ENCODE data around the gene ANGPTL3. TPM values are rescaled to one million over a fixed set of nuclear protein-coding genes. Genes with fewer than 3 reads are reported as not detected.
A peak's percentile ranks its signal among the peaks of the same experiment; 100 is the strongest.

The ANGPTL3 gene
- total RNA-seq, 1 experiment from 2014 or later = not detected

DNA sequence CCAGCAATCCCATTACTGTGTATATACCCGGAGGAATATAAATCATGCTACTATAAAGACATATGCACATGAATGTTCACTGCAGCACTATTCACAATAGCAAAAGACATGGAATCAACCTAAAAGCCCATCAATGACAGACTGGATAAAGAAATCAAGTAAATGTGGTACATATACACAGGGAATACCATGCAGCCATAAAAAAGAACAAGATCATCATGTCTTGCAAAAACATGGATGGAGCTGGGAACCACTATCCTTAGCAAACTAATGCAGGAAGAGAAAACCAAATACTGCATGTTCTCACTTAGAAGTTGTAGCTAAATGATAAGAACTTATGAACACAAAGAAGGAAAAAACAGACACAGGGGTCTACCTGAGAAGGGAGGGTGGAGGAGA is 6.4 kb upstream of the ANGPTL3 start:
- TF ChIP-seq EZH2 (IDR thresholded peaks at IDR 0.05; ENCODE audit: low read length, unreplicated experiment) (no peak), CTCF (conservative IDR thresholded peaks at IDR 0.05; ENCODE audit: low read depth, low read length) (no peak), EZH2phosphoT487 (IDR thresholded peaks at IDR 0.05; ENCODE audit: borderline replicate concordance, low read length) (no peak)
- no peak overlapping the region for H2AFZ ChIP-seq (ENCODE audit: low read length)
- ATAC-seq (no peak), DNase-seq (no peak)
- H4K20me1 ChIP-seq (ENCODE audit: low read length) = no peaks in the 10 kb centered on the region
- H3K36me3 ChIP-seq (ENCODE audit: low read depth, low read length) = no peaks in the 10 kb centered on the region
- intact Hi-C loops (cut with micrococcal nuclease) = no loop called here
- H3K27ac ChIP-seq (ENCODE audit: low read length) = no peak overlapping the region
- ChIA-PET POLR2A (ENCODE audit: unreplicated experiment) (no interaction called here), CTCF (no interaction called here)
- H3F3A ChIP-seq (ENCODE audit: low read length, unreplicated experiment) = no peaks in the 10 kb centered on the region
- no peaks in the 10 kb centered on the region for H3K9me3 ChIP-seq (ENCODE audit: low read length)
- no peaks in the 10 kb centered on the region for H3K27me3 ChIP-seq (ENCODE audit: low read length)
- BruUV-seq (replicated peaks) = no TSS peak
- H3K4me3 ChIP-seq (ENCODE audit: low read length) = no peak overlapping the region
- H3K4me1 ChIP-seq (ENCODE audit: insufficient read depth, low read length) = no peaks in the 10 kb centered on the region
- no peak overlapping the region for H3K4me2 ChIP-seq (ENCODE audit: low read length)
- H3K9me2 ChIP-seq (replicated peaks; ENCODE audit: low read length) = no peaks in the 10 kb centered on the region
- H3K9ac ChIP-seq (ENCODE audit: low read length) = no peak overlapping the region
- no peaks in the 10 kb centered on the region for H3K79me2 ChIP-seq (ENCODE audit: low read length)

DNA sequence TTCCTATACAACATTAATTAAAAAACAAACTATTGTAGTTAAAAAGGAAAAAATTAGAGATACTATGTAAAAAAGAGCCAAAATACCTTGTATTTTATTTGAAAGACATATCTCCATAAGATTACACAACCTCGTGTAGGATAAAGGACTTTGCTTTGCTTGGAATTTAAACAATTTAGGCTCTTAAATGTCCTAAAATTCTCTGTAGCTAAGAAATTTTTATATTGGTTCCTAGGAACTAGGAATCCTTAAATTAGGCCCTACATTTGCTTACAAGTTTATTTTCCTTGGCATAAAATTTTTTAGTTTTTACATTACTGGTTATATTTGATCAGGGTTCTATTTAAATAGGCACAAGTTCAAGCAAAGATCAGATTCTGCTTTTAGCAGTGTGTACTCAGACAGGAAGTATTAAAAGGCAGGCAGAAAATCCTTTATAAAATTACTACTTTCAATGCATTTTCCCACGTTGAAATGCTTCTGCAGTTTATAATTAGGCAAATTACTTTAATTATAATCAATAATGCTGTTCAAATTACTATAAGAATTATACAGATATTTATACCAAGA is 3.4 kb upstream of the ANGPTL3 start:
- H3K27me3 ChIP-seq (ENCODE audit: low read length) = no peaks in the 10 kb centered on the region
- no peaks in the 10 kb centered on the region for H3F3A ChIP-seq (ENCODE audit: low read length, unreplicated experiment)
- no peak overlapping the region for H3K27ac ChIP-seq (ENCODE audit: low read length)
- no peak overlapping the region for H3K4me2 ChIP-seq (ENCODE audit: low read length)
- H4K20me1 ChIP-seq (ENCODE audit: low read length) = no peaks in the 10 kb centered on the region
- H3K9ac ChIP-seq (ENCODE audit: low read length) = no peak overlapping the region
- DNase-seq = no peak
- POLR2A ChIA-PET (ENCODE audit: unreplicated experiment) = no interaction called here
- H3K79me2 ChIP-seq (ENCODE audit: low read length) = no peaks in the 10 kb centered on the region
- no peaks in the 10 kb centered on the region for H3K9me2 ChIP-seq (replicated peaks; ENCODE audit: low read length)
- CTCF ChIA-PET = no interaction called here
- H3K9me3 ChIP-seq (ENCODE audit: low read length) = no peaks in the 10 kb centered on the region
- no peak overlapping the region for H2AFZ ChIP-seq (ENCODE audit: low read length)
- TF ChIP-seq EZH2 (IDR thresholded peaks at IDR 0.05; ENCODE audit: low read length, unreplicated experiment) = no peak
- TF ChIP-seq CTCF (conservative IDR thresholded peaks at IDR 0.05; ENCODE audit: low read depth, low read length) = no peak
- TF ChIP-seq EZH2phosphoT487 (IDR thresholded peaks at IDR 0.05; ENCODE audit: borderline replicate concordance, low read length) = no peak
- peak; percentile 42 for ATAC-seq
- no peaks in the 10 kb centered on the region for H3K4me1 ChIP-seq (ENCODE audit: insufficient read depth, low read length)
- H3K4me3 ChIP-seq (ENCODE audit: low read length) = no peak overlapping the region
- H3K36me3 ChIP-seq (ENCODE audit: low read depth, low read length) = no peaks in the 10 kb centered on the region
- intact Hi-C loops (cut with micrococcal nuclease) = no loop called here
- BruUV-seq (replicated peaks) = no TSS peak

DNA sequence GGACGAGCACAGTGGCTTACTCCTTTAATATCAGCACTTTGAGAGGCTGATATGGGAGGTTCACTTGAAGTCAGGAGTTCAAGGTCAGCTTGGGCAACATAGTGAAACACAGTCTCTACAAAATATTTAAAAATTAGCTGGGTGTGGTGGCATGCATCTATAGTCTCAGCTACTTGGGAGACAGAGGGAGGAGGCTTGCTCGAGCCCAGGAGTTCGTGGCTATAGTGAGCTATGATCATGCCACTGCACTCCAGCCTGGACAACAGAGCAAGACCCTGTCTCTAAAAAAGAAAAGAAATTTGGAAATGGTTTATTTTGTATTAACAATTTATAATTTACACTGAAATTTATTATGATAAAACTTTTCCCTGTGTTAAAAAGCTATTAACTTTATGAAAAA is 1.7 kb upstream of the ANGPTL3 start:
- Histone ChIP-seq H3K4me3 (ENCODE audit: low read length) (no peak overlapping the region), H2AFZ (ENCODE audit: low read length) (no peak overlapping the region), H3K79me2 (ENCODE audit: low read length) (no peaks in the 10 kb centered on the region), H3K9me3 (ENCODE audit: low read length) (no peaks in the 10 kb centered on the region), H3K36me3 (ENCODE audit: low read depth, low read length) (no peaks in the 10 kb centered on the region), H3K27me3 (ENCODE audit: low read length) (no peaks in the 10 kb centered on the region), H4K20me1 (ENCODE audit: low read length) (no peaks in the 10 kb centered on the region), H3K4me1 (ENCODE audit: insufficient read depth, low read length) (no peaks in the 10 kb centered on the region), H3K4me2 (ENCODE audit: low read length) (no peak overlapping the region), H3K9ac (ENCODE audit: low read length) (no peak overlapping the region), H3K27ac (ENCODE audit: low read length) (no peak overlapping the region), H3F3A (ENCODE audit: low read length, unreplicated experiment) (no peaks in the 10 kb centered on the region), H3K9me2 (replicated peaks; ENCODE audit: low read length) (no peaks in the 10 kb centered on the region)
- CTCF ChIA-PET = no interaction called here
- TF ChIP-seq EZH2phosphoT487 (IDR thresholded peaks at IDR 0.05; ENCODE audit: borderline replicate concordance, low read length) (no peak), CTCF (conservative IDR thresholded peaks at IDR 0.05; ENCODE audit: low read depth, low read length) (no peak), EZH2 (IDR thresholded peaks at IDR 0.05; ENCODE audit: low read length, unreplicated experiment) (no peak)
- DNase-seq (no peak), ATAC-seq (no peak)
- POLR2A ChIA-PET (ENCODE audit: unreplicated experiment) = no interaction called here
- intact Hi-C loops (cut with micrococcal nuclease) = no loop called here
- no TSS peak for BruUV-seq (replicated peaks)
